Spleen (tissue), 11 donors: ENCODE results near the gene BTLA. TPM values are rescaled to one million over a fixed set of nuclear protein-coding genes. Genes with fewer than 3 reads are reported as not detected.

Experiments
- DNase-seq: peaks from one replicate; pipeline ENCODE4 v3.0.0-alpha.2; 2020
- H3K27ac ChIP-seq, 8 donors: fragments of 200-600 bp; sonication (generic) in 7 of 8; 1 replicate in 4 of 8; 2 replicates in 4 of 8; pipeline versions ENCODE4 v1.5.0 to v1.8.0; 2016 to 2021; ENCODE audit warnings: inconsistent platforms in 4 of 8, mild to moderate bottlenecking in 4 of 8, moderate library complexity in 1 of 8
- H3K27me3 ChIP-seq, 7 donors: fragments of 200-600 bp; sonication (generic) in 6 of 7; replicated peaks in 1 of 7; 1 replicate in 4 of 7; 2 replicates in 3 of 7; pipeline versions ENCODE4 v1.5.0 to v1.8.0; 2016 to 2021; ENCODE audit warnings: inconsistent platforms in 3 of 7, mild to moderate bottlenecking in 1 of 7
- H3K36me3 ChIP-seq, 6 donors: fragments of 200-600 bp; sonication (generic) in 5 of 6; 1 replicate in 4 of 6; 2 replicates in 2 of 6; pipeline versions ENCODE4 v1.5.0 to v1.8.0; 2016 to 2021; ENCODE audit warnings: inconsistent platforms in 2 of 6
- H3K4me1 ChIP-seq, 6 donors: fragments of 200-600 bp; sonication (generic) in 5 of 6; 1 replicate in 3 of 6; 2 replicates in 3 of 6; pipeline versions ENCODE4 v1.5.0 to v1.8.0; 2016 to 2021; ENCODE audit warnings: inconsistent platforms in 3 of 6
- H3K4me3 ChIP-seq, 8 donors: fragments of 200-600 bp; sonication (generic) in 7 of 8; 1 replicate in 4 of 8; 2 replicates in 4 of 8; pipeline versions ENCODE4 v1.5.0 to v1.8.0; 2016 to 2021; ENCODE audit warnings: inconsistent platforms in 4 of 8, mild to moderate bottlenecking in 4 of 8, moderate library complexity in 2 of 8
- H3K9me3 ChIP-seq, 8 donors: fragments of 200-600 bp; sonication (generic) in 7 of 8; 1 replicate in 4 of 8; 2 replicates in 4 of 8; pipeline versions ENCODE4 v1.5.0 to v1.8.0; 2016 to 2021; ENCODE audit warnings: inconsistent platforms in 4 of 8
- POLR2A ChIP-seq, 3 donors: fragments of 450-650 bp; IDR thresholded peaks; one replicate each; pipeline ENCODE4 v1.5.1; 2017; ENCODE audit warnings: antibody characterized with exemption in 3 of 3, mild to moderate bottlenecking in 1 of 3
- POLR2AphosphoS5 ChIP-seq, 3 donors: sonication (generic); formaldehyde crosslinking; IDR thresholded peaks; one replicate each; pipeline ENCODE4 v1.5.1; 2017; ENCODE audit warnings: antibody characterized with exemption in 3 of 3
- WGBS, 5 donors: extraction: QIAGEN DNeasy Blood & Tissue Kit in 3 of 5; methylation state at CpG; one replicate each; pipeline versions ENCODE4 v1.1.5 to v1.1.7; 2013 to 2018; 5-methylcytosine and 5-hydroxymethylcytosine counted together
- intact Hi-C: fragments of 100-400 bp; cut with DNase I; formaldehyde crosslinking; loops from one replicate; pipeline ENCODE4 v1.15.0; 2023; ENCODE audit warnings: low total_unique reads
- polyA plus RNA-seq, 3 donors: library from polyadenylated mRNA; stranded (reverse); fragments of 200-250 nt; gene quantifications; one replicate each; pipeline ENCODE4 v1.2.1, GENCODE V29; 2013
- total RNA-seq, 7 donors: library from RNA; depleted of rRNA in 3 of 7; stranded (reverse); fragments of >200 nt in 3 of 7; fragmentation: NEBNext Ultra II Directional in 4 of 7; extraction: Animal tissue kit (Norgen Biotek cat#: 25700) in 4 of 7; gene quantifications; one replicate each; pipeline versions ENCODE4 v1.1.0 to v1.2.1, GENCODE V29; 2016 to 2021
- TF ChIP-seq, protein P1 (sequence below), 11 experiments: fragments of 200-600 bp in 7 of 11; fragments of 450-650 bp in 4 of 11; sonication (generic) in 4 of 11; IDR thresholded peaks in 8 of 11; conservative IDR thresholded peaks in 3 of 11; 1 replicate in 7 of 11; 2 replicates in 4 of 11; pipeline versions ENCODE4 v1.4.0 to v1.8.0; 2016 to 2021; ENCODE audit warnings: antibody characterized with exemption in 11 of 11, inconsistent platforms in 4 of 11, mild to moderate bottlenecking in 1 of 11
- donor health status: healthy with polysubstance abuse.
- donor health status: DM: no; HTN: no; CAD: no; lungs with moderate emphysema.
- donor health status: DM: no; HTN: no; CAD: no.
- donor health status: Bipolar disorder and iron deficiency.
- donor health status: healthy.
- donor health status: DM: no; HTN: no; CAD: no.
- donor health status: DM: yes; HTN: yes; CAD: no.

BTLA gene
- total and polyA plus RNA-seq, 10 donors = 12.8 to 46.0 (median 26.1) TPM

DNA sequence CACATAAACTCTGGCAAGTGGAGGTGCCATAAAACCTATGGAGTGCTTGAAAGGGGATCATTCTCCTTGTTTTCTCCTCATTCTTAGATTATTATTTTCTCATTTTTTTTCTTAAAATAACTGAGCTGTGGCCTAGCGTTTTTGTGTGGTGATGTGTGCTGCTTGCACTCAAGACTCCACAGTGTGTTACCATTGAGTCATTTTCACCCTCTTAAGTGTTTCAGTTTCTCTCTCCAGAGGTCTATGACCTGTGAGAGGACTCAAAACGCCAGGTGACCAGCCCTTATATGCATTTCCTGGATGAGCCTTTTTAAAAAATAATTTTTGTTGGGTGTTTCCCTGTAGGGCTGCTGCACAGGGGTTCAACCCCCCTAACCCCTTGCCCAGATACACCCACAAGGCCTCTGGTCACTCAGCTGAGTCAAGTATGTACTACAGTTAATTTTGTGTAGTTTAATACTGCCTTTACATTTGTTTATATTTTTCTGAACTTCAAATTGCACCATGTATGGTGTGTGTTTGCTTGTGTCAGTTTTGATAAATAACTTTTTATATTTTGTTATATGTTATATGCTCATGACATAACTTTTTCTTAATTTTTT, 15.4 kb upstream of the BTLA start:
- Histone ChIP-seq H3K36me3 (no peaks in the 10 kb centered on the region), H3K4me3 (no peak overlapping the region), H3K9me3 (peaks cover 0 to 17% (median 12%) of the 10 kb centered on the region in 8 donors), H3K4me1 (peaks cover 0 to 33% (median 4%) of the 10 kb centered on the region in 6 donors), H3K27me3 (no peaks in the 10 kb centered on the region), H3K27ac (peak overlapping the region in 5 of 8 donors; percentile 5 to 55 (median 37))
- intact Hi-C loops = loop anchor here (5.0 to 10.0 kb wide), 2 partner anchors 187 to 410 kb away; no protein-coding TSS in a partner anchor
- DNase-seq = no peak
- WGBS, 5 donors = 45 to 65% (median 57%) methylated on average over 2 of the region's 2 CpGs
- TF ChIP-seq POLR2A (IDR thresholded peaks at IDR 0.05) = no peak
- TF ChIP-seq, protein P1, sequence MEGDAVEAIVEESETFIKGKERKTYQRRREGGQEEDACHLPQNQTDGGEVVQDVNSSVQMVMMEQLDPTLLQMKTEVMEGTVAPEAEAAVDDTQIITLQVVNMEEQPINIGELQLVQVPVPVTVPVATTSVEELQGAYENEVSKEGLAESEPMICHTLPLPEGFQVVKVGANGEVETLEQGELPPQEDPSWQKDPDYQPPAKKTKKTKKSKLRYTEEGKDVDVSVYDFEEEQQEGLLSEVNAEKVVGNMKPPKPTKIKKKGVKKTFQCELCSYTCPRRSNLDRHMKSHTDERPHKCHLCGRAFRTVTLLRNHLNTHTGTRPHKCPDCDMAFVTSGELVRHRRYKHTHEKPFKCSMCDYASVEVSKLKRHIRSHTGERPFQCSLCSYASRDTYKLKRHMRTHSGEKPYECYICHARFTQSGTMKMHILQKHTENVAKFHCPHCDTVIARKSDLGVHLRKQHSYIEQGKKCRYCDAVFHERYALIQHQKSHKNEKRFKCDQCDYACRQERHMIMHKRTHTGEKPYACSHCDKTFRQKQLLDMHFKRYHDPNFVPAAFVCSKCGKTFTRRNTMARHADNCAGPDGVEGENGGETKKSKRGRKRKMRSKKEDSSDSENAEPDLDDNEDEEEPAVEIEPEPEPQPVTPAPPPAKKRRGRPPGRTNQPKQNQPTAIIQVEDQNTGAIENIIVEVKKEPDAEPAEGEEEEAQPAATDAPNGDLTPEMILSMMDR (IDR thresholded peaks at IDR 0.05 in 8 of 11, conservative IDR thresholded peaks at IDR 0.05 in 3 of 11) = no peak
- no peak for TF ChIP-seq POLR2AphosphoS5 (IDR thresholded peaks at IDR 0.05)

DNA sequence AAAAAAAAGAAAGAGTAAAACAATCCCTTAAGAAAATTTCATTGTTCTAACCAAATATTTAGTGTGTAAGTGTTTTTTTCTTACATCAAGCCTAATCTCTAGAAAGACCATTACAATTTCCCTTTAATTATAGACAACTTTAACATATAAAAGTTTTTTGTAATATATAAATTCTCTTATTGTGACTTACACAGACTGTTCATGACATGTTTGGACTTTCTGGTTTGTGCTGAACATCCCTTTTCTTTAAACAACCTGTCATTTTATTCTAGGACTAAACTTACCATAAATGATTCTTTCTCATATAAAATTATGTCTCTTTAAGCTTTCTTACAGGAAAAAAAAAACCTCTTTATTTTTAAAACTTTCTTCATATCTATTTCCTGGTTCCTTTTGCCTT, 13.0 kb upstream of the BTLA start:
- Histone ChIP-seq H3K4me3 (no peak overlapping the region), H3K9me3 (peaks cover 0 to 17% (median 12%) of the 10 kb centered on the region in 8 donors), H3K27ac (no peak overlapping the region), H3K27me3 (no peaks in the 10 kb centered on the region), H3K36me3 (no peaks in the 10 kb centered on the region), H3K4me1 (peaks cover 0 to 33% (median 6%) of the 10 kb centered on the region in 6 donors)
- TF ChIP-seq POLR2A (IDR thresholded peaks at IDR 0.05) (no peak), POLR2AphosphoS5 (IDR thresholded peaks at IDR 0.05) (no peak)
- TF ChIP-seq, protein P1 (IDR thresholded peaks at IDR 0.05 in 8 of 11, conservative IDR thresholded peaks at IDR 0.05 in 3 of 11) = no peak
- intact Hi-C loops = loop anchor here (10.0 kb wide), 1 partner anchor 408 kb away; no protein-coding TSS in a partner anchor
- DNase-seq = no peak

DNA sequence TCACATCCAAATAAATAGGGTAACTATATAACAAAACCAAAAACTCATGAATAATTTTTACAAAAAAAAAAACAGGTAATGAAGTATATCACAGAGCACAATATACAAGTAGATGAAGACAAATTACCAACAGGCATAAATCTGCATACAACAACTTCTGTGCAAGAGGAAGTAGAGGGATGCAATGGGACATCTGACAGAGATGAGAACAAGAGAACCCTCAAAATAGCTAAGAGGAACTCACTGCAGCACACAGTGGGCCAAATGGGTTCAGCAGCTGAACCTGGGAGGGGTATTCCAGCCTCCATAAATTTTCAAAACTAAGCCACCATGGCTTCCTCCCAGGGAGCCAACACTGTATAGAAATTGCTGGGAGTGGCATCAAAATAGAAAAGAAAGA, 9.6 kb upstream of the BTLA start:
- TF ChIP-seq POLR2AphosphoS5 (IDR thresholded peaks at IDR 0.05) (no peak), POLR2A (IDR thresholded peaks at IDR 0.05) (no peak)
- TF ChIP-seq, protein P1 (IDR thresholded peaks at IDR 0.05 in 8 of 11, conservative IDR thresholded peaks at IDR 0.05 in 3 of 11) = no peak
- Histone ChIP-seq H3K9me3 (peaks cover 0 to 17% (median 12%) of the 10 kb centered on the region in 8 donors), H3K27me3 (no peaks in the 10 kb centered on the region), H3K4me1 (peaks cover 0 to 54% (median 11%) of the 10 kb centered on the region in 6 donors), H3K36me3 (no peaks in the 10 kb centered on the region), H3K4me3 (no peak overlapping the region), H3K27ac (peak overlapping the region in 3 of 8 donors; percentile 41 to 79 (median 46))
- intact Hi-C loops = no loop called here
- DNase-seq = no peak

DNA sequence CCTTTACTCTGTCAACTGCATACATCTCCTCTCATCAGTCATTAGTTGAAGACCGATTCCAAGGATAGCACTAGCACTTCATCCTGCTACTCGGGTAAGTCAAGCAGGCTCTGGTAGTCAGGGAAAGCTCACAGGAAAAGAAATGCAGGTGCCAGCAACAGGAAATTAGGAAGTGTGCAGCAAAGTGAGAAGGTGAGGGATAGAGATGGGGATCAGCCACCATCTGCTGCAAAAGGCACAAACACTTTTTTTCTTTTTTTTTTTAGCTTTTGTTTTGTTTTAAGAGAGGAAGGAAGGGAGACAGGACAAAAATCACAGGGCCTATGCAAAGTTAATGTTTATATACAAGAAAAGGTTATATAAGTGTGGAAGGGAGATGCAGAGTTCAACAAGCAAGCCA, 9.0 kb upstream of the BTLA start:
- Histone ChIP-seq H3K27ac (peak overlapping the region in 3 of 8 donors; percentile 8 to 79 (median 41)), H3K4me1 (peaks cover 0 to 57% (median 14%) of the 10 kb centered on the region in 6 donors), H3K36me3 (no peaks in the 10 kb centered on the region), H3K27me3 (no peaks in the 10 kb centered on the region), H3K4me3 (no peak overlapping the region), H3K9me3 (peaks cover 0 to 17% (median 12%) of the 10 kb centered on the region in 8 donors)
- intact Hi-C loops = no loop called here
- no peak for TF ChIP-seq POLR2AphosphoS5 (IDR thresholded peaks at IDR 0.05)
- TF ChIP-seq POLR2A (IDR thresholded peaks at IDR 0.05) = no peak
- TF ChIP-seq, protein P1 (IDR thresholded peaks at IDR 0.05 in 8 of 11, conservative IDR thresholded peaks at IDR 0.05 in 3 of 11) = no peak
- no peak for DNase-seq
- 62 to 77% (median 72%) methylated on average over 2 of the region's 2 CpGs for WGBS, 5 donors
